GM10266 (cell line): ENCODE results near the gene GSDMA.
A peak's percentile ranks its signal among the peaks of the same experiment; 100 is the strongest.

ENCODE experiments used
- DNase-seq: peaks from one replicate; pipeline ENCODE4 v3.0.0; 2012; ENCODE audit errors: extremely low spot score
- TF ChIP-seq, protein P1 (sequence below): IDR thresholded peaks from 2 replicates; pipeline ENCODE4 v1.5.1; 2012; ENCODE audit warnings: mild to moderate bottlenecking, low read depth; ENCODE audit not compliant: control insufficient read depth, insufficient read depth; ENCODE audit errors: missing control alignments

GSDMA gene

DNA sequence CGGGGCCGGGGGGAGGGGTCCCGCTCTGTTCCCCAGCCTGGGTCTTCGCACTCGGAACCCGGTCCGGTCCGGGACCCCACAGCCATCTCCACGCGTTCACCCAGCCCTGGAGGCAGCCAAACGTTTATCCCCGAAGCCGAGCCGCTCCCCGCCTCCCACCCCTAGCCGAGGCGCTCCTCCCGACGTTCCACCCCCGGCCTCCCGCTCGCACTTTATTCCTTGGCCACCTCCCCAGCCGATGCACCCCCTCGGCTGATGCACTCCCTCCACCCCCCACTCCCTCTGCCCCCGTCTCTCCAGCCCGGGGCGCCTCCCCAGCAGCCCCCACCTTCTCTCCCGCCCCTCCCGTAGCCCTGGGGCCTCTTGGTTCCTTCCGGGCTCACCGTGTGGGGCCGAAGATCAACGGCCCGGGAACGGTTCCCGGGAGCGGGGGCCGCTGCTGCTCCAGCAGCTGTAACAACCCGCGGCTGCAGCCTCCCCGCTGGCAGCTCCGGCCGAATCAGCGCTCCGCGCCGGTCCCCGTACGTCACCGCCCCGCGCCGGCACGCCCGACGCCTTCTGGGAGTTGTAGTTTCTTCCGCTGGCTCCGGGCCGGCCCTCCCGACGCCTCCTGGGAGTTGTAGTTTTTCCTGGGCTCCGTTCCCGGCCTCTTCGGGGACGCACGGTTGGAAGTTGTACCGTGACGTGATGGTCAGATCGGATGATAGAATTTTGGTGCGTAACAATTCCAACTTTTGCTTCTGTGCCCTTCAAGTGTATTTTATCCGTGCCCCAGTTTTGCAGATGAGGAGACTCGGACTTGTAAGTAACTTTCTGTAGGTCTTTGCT lies 35.5 kb upstream of the GSDMA start, which contains the start of the genes LRRC3C and ORMDL3:
TSS of gene LRRC3C (plus strand) at position 632 of the 828 bp plus-strand sequence. CDS start 13,792 bp downstream, outside the sequence.
TSS of gene ORMDL3 (minus strand) at position 501 of the 828 bp plus-strand sequence. CDS start 3,398 bp downstream, outside the sequence.
- TF ChIP-seq, protein P1, sequence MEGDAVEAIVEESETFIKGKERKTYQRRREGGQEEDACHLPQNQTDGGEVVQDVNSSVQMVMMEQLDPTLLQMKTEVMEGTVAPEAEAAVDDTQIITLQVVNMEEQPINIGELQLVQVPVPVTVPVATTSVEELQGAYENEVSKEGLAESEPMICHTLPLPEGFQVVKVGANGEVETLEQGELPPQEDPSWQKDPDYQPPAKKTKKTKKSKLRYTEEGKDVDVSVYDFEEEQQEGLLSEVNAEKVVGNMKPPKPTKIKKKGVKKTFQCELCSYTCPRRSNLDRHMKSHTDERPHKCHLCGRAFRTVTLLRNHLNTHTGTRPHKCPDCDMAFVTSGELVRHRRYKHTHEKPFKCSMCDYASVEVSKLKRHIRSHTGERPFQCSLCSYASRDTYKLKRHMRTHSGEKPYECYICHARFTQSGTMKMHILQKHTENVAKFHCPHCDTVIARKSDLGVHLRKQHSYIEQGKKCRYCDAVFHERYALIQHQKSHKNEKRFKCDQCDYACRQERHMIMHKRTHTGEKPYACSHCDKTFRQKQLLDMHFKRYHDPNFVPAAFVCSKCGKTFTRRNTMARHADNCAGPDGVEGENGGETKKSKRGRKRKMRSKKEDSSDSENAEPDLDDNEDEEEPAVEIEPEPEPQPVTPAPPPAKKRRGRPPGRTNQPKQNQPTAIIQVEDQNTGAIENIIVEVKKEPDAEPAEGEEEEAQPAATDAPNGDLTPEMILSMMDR, result no peak
- peak; percentile 87 for DNase-seq

DNA sequence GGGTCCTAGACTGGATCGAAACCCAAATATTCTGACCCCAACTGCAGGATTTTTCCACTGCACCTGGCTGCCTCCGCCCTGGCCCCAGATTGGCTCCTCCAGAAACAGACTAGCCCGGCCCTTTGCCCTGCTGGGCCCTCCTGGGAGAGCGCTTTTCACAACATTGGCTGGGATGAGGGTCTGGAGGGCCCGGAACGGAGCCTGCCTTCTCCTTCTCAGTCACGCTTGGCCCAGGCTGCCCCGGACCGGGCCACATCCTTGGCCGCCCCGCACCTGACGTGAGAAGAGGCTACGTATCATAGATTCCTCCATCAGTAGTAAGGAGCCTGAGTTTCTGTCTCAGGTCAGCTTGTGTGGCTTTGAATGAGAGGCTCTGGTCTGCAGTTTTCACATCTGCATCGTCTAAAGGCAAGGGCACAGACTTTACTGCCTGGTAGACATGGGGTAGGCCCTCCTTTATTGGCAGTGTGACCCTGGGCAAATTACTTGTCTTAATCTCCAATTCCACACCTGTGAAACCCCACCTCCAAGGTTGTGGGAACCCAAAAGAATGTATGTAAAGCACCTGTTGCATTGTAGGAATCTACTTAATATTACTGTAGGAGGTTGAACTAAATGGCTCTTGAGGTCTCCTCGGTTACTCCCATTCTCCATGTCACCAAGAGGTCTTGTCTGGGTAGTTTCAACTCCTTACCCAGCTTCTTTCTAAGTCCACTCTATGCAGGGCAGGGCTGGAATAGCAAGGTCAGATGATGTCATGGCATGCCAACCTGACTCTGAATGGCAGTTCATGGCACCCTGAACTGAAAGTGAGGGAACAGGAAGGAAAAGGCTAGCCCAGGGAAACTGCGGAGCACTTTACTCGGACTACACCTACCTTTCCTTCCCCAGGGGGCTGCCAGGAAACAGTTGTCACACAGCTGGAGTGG lies 34.6 kb upstream of the GSDMA start:
- TF ChIP-seq, protein P1, result no peak
- no peak for DNase-seq

DNA sequence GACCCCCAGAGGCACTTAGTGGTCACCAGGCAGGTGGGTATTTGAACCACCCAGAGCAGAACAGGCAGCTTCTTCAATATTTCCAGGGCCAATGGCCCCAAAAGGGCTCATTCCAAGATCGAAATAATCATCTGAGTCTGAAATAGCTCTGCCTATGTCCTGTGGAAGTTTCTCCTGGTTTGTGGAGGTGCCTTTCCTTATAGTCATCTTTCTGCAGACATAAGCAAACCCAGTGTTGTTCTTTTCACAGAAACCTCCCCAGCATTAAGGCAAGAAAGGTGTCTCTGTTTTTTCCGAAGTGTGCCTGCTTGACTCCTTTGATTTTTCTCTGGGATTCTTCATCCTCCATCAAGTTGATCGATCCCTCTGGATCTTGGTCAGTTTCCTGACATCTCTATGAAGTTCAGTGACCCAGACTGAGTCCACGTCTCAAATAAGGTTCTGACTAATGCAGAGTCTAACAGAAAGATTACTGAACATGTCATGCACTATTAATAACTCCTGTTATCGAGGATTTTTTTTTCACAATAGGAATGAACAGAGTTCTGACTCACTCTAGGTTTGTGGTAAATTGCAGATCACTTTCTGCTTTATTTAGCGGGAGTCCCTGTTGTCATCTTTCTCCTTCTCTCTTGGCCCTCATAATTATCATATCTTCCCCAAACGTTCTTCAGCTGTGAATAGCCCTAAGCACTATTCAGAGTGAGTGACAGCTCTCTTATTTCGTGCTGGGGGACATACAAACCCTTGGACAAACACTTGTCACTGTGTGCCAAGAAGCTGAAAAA lies 33.8 kb upstream of the GSDMA start:
- TF ChIP-seq, protein P1, result no peak
- DNase-seq, result peak; percentile 63

DNA sequence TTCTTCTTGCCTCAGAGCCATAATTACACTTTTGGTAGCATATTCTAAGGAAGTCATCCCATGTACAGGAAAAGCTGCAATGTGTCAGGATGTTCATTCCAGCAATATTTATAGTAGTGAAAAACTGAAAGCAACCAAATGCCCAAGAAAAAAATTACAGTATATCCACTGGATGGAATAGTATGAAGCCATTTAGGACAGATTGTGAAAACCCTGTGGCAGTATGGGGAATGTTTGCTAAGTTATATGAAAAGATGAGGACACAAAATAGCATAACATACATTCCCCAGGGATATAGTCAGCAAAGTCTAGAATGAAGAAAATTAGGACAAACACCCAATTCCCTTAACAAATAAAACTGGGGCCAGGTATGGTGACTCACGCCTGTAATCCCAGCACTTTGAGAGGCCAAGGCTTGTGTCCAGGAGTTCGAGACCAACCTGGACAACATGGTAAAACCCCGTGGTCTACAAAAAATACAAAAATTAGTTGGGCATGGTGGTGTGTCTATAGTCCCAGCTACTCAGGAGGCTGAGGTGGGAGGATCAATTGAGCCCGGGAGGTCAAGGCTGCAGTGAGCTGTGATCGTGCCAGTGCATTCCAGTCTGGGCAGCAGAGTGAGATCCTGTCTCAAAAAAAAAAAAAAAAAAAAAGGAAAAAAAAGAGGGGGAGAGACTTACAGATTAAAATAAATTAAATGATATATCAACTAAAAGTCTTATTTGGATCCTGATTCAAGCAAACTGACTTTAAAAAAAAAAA lies 33.0 kb upstream of the GSDMA start:
- TF ChIP-seq, protein P1, result no peak
- DNase-seq, result no peak

DNA sequence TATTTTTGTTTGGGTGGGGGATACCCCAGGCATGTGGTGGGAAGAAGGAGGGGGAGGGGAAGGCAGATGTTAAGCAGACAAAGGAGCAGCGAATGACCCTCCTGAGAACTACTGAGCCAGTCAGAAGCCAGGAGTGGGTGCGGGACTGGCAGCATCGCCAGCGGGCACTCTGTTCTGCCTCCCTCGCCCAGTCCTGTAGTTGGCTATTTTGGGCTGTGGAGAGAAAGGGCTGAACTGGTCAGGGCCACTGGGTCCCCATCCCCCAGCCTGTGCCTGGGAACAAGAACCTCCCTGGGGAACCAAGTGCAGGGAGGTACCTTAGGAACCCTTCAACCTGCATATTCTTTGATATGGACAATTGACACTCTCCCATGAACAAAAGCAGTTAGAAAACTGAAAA lies 28.9 kb upstream of the GSDMA start:
- TF ChIP-seq, protein P1, result no peak
- no peak for DNase-seq

DNA sequence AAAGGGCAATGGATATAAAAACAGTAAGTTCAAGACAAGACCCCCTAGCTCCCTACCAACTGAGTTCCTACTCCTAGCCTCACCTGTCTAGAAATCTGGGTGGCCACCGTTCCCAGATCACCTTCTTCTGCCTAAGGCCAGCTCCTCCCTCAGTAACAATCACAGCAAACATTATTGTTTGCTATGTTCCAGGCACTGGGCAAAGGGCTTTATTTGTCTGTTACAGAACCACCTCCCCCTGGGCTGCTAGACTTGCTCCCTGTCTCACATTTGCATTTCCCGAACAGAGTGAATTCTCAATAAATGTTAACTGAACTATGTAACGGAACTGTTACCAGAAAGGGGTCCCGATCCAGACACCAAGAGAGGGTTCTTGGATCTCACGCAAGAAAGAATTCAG lies 28.5 kb upstream of the GSDMA start:
- TF ChIP-seq, protein P1, result no peak
- DNase-seq, result no peak
